Body of pancreas (tissue), 4 donors: ENCODE data around the gene ASB12. TPM values are rescaled to one million over a fixed set of nuclear protein-coding genes. Genes with fewer than 3 reads are reported as not detected.

ENCODE experiments used
- ATAC-seq: fragments of 150-250 bp; one replicate; pipeline ENCODE4 v1.9.1; 2016
- DNase-seq, 4 donors: peaks; one replicate each; pipeline ENCODE4 v3.0.0-alpha.2; 2019
- H3K27ac ChIP-seq, 4 donors: fragments of 200-600 bp; sonication (generic); 1 replicate in 3 of 4; 2 replicates in 1 of 4; pipeline versions ENCODE4 v1.5.1 to v1.6.1; 2016 to 2019; ENCODE audit warnings: mild to moderate bottlenecking in 1 of 4, mixed read lengths in 1 of 4, moderate library complexity in 1 of 4
- H3K27me3 ChIP-seq, 2 donors: fragments of 200-600 bp; sonication (generic); one replicate each; pipeline ENCODE4 v1.6.0; 2016; ENCODE audit warnings: mild to moderate bottlenecking in 1 of 2
- H3K36me3 ChIP-seq, 2 donors: fragments of 200-600 bp; sonication (generic); replicated peaks in 1 of 2; 2 replicates each; pipeline ENCODE4 v1.5.1; 2016; ENCODE audit warnings: low read depth in 2 of 2; ENCODE audit not compliant: insufficient read depth in 1 of 2
- H3K4me1 ChIP-seq: fragments of 200-600 bp; sonication (generic); one replicate; pipeline ENCODE4 v1.6.0; 2016
- H3K4me3 ChIP-seq, 2 donors: fragments of 200-600 bp; sonication (generic); 1 replicate in 1 of 2; 2 replicates in 1 of 2; pipeline ENCODE4 v1.5.1; 2016 to 2019
- H3K9me3 ChIP-seq, 3 donors: fragments of 200-600 bp; sonication (generic); 1 replicate in 2 of 3; 2 replicates in 1 of 3; pipeline ENCODE4 v1.5.1; 2016
- POLR2A ChIP-seq, 3 donors: fragments of 450-650 bp; IDR thresholded peaks; one replicate each; pipeline ENCODE4 v1.6.1; 2016; ENCODE audit warnings: antibody characterized with exemption in 3 of 3, mild to moderate bottlenecking in 2 of 3
- WGBS, 2 donors: methylation state at CpG; one replicate each; pipeline ENCODE4 v1.1.5; 2017; 5-methylcytosine and 5-hydroxymethylcytosine counted together
- intact Hi-C: fragments of 100-400 bp; cut with DNase I; formaldehyde crosslinking; loops from one replicate; pipeline ENCODE4 v1.15.1; 2023
- total RNA-seq, 2 donors: library from RNA; depleted of rRNA; stranded (reverse); fragments of >200 nt; gene quantifications; one replicate each; pipeline ENCODE4 v1.1.0, GENCODE V29; 2016
- TF ChIP-seq, protein P1 (sequence below), 7 experiments: fragments of 450-650 bp in 4 of 7; fragments of 200-600 bp in 3 of 7; sonication (generic) in 3 of 7; IDR thresholded peaks; one replicate each; pipeline ENCODE4 v1.5.1; 2016 to 2019; ENCODE audit warnings: antibody characterized with exemption in 7 of 7

ASB12 gene, protein sequence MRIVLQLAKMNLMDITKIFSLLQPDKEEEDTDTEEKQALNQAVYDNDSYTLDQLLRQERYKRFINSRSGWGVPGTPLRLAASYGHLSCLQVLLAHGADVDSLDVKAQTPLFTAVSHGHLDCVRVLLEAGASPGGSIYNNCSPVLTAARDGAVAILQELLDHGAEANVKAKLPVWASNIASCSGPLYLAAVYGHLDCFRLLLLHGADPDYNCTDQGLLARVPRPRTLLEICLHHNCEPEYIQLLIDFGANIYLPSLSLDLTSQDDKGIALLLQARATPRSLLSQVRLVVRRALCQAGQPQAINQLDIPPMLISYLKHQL
- total RNA-seq: not detected

DNA sequence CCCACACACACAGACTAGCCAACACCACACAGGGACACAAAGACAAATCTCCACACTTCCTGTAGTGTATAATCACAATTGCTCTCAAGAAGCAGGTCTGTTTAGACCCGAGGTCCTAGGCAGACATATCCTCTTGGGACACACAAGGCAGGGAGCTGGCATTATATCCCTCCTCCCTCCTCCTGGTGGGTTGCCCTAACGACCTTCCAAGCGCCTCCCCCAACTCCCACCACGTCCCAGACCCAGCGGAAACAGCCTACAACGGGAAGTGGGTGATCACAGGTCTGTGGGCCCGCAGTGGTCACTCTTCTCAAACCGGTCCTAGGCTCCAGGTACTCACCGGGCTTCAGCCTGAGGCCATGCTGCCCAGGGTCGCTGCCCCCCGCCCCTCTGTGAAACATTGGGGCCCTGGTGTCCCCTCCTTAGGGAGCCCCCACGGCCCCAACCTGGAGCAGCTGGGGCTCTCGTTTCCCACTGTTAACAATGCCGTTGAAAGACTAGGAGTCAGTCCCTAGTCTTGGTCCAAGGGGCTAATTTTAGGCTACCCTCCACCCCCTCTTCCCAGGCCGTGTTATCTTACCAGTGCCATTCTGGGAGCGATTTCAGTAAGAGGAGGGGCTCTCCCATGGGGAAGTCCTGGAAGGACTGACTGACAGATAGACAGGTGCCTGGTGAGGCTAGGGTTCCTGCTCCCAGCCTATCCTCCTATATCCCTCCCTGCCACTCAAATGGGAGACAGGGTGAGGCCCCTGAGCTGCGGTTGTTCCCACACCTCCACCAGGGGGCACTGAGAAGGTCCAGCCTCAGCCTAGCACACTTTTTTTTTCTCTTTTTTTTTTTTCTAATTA is at the start of gene ASB12:
Gene ASB12, minus strand, starts transcription at position 485 of the 848 bp plus-strand sequence. CDS start 4,957 bp downstream, outside the sequence.
- DNase-seq: no peak
- ATAC-seq: no peak
- Histone ChIP-seq H3K4me3 (no peak within 1 kb of the TSS), H3K27me3 (no peaks in the 10 kb centered on the region), H3K36me3 (no peaks in the 10 kb centered on the region), H3K9me3 (no peaks in the 10 kb centered on the region), H3K4me1 (no peaks in the 10 kb centered on the region), H3K27ac (no peak within 1 kb of the TSS)
- 53 to 58% methylated on average over 8 of the region's 17 CpGs for WGBS, 2 donors
- no peak for TF ChIP-seq POLR2A (IDR thresholded peaks at IDR 0.05)
- TF ChIP-seq, protein P1, sequence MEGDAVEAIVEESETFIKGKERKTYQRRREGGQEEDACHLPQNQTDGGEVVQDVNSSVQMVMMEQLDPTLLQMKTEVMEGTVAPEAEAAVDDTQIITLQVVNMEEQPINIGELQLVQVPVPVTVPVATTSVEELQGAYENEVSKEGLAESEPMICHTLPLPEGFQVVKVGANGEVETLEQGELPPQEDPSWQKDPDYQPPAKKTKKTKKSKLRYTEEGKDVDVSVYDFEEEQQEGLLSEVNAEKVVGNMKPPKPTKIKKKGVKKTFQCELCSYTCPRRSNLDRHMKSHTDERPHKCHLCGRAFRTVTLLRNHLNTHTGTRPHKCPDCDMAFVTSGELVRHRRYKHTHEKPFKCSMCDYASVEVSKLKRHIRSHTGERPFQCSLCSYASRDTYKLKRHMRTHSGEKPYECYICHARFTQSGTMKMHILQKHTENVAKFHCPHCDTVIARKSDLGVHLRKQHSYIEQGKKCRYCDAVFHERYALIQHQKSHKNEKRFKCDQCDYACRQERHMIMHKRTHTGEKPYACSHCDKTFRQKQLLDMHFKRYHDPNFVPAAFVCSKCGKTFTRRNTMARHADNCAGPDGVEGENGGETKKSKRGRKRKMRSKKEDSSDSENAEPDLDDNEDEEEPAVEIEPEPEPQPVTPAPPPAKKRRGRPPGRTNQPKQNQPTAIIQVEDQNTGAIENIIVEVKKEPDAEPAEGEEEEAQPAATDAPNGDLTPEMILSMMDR (IDR thresholded peaks at IDR 0.05): no peak
- intact Hi-C loops: no loop called here

DNA sequence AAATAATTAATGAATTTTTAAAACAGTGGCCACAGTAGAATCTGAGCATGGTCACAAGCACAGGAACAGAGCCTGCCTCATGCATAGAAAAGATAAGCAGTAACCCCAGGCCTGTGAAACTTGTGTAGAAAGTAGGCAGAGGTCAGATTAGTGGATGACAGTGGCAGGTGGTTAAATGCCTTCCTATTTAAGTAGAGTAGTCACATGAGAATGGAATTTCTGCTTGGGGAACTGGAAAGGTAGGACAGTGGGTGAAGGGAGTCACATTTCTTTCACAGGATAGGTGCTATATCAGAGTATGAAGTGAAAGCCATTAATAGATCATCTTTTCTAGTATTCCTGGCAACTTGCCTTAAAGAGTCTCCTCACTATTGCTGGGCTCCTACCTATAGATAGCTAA is 34.9 kb upstream of the ASB12 start:
- ATAC-seq (no peak), DNase-seq (no peak)

DNA sequence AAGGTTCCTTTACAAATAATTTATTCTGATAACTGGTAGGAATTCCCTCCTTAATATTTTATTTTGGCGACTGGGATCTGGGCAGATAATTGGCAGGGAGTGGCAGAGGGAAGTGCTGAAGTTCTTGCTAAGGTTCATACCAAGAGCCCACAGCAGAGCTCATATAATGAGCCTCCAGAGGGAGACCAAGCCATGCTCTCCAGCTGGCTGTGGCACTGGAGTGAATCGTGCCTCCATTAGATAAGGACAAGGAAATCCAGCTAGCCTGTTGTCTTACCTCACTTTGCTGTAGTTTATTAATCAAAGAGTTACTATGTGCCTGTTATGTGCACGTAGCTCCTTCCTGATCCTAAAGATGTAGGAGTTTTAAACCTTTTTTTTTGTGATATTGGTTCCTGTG is 1.3 kb downstream of the ASB12 start:
- Histone ChIP-seq H3K4me3 (no peak overlapping the region), H3K36me3 (no peaks in the 10 kb centered on the region), H3K27me3 (no peaks in the 10 kb centered on the region), H3K27ac (no peak overlapping the region), H3K9me3 (no peaks in the 10 kb centered on the region), H3K4me1 (no peaks in the 10 kb centered on the region)
- 27 to 34% methylated on average over 3 of the region's 3 CpGs for WGBS, 2 donors
- TF ChIP-seq, protein P1 (IDR thresholded peaks at IDR 0.05): no peak
- no peak for TF ChIP-seq POLR2A (IDR thresholded peaks at IDR 0.05)
- DNase-seq (no peak), ATAC-seq (no peak)
- intact Hi-C loops: no loop called here

More for the DNA sequence above, 34.9 kb upstream of the ASB12 start:
- Histone ChIP-seq H3K27ac (no peak overlapping the region), H3K4me3 (no peak overlapping the region), H3K36me3 (no peaks in the 10 kb centered on the region), H3K9me3 (no peaks in the 10 kb centered on the region), H3K27me3 (no peaks in the 10 kb centered on the region), H3K4me1 (no peaks in the 10 kb centered on the region)
- TF ChIP-seq, protein P1 (IDR thresholded peaks at IDR 0.05): no peak
- no peak for TF ChIP-seq POLR2A (IDR thresholded peaks at IDR 0.05)
- intact Hi-C loops: no loop called here

DNA sequence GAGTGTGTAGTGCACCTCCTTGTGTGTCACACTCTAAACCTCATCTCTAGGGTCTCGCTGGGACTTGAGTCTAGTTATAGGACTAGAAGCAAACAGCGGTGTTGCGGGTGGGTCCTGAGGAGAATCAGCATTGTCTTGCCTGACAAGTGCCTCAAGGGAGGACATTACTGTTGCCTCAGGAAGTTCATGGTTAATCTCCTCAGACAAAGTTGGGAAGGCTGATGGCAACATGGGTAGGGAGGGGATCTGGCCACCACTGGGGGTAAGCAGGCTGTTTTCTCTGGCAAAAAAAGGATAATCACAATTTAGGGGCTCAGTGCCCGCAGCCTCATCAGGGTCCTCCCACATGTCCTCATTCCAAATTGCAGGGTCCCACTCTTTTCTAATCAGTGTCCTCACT is 12.4 kb downstream of the ASB12 start:
- intact Hi-C loops: no loop called here
- H3K36me3 ChIP-seq: no peaks in the 10 kb centered on the region
- ATAC-seq (no peak), DNase-seq (no peak)
- WGBS, 2 donors: 88 to 100% methylated on average over 3 to 4 of the region's 4 CpGs
- H3K27me3 ChIP-seq: no peaks in the 10 kb centered on the region
- no peaks in the 10 kb centered on the region for H3K9me3 ChIP-seq
- TF ChIP-seq, protein P1 (IDR thresholded peaks at IDR 0.05): no peak
- no peak for TF ChIP-seq POLR2A (IDR thresholded peaks at IDR 0.05)
- H3K4me1 ChIP-seq: no peaks in the 10 kb centered on the region
- H3K4me3 ChIP-seq: no peak overlapping the region
- H3K27ac ChIP-seq: no peak overlapping the region
